ENCODE results near the gene MYPOP. TPM values are rescaled to one million over a fixed set of nuclear protein-coding genes. Genes with fewer than 3 reads are reported as not detected.

MYPOP gene
- total RNA-seq, 1 donor from 2014 or later: 16.2 TPM

DNA sequence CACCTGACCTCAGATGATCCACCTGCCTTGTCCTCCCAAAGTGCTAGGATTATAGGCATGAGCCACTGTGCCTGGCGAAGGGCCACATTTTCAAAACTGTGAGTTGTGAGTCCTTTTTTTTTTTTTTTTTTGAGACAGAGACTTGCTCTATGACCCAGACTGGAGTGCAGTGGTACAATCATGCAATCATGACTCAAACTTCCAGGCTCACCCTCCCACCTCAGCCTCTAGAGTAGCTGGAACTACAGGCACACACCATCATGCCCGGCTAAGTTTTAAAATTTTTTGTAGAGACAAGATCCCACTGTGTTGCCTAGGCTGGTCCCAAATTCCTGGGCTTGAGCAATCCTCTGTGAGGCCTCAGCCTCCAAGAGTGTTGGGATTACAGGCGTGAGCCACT is 3.8 kb upstream of the MYPOP start:
- H3K27me3 ChIP-seq (ENCODE audit: low read depth): peaks cover 6% of the 10 kb centered on the region
- no peak for TF ChIP-seq CTCF (IDR thresholded peaks at IDR 0.05; ENCODE audit: borderline replicate concordance)

DNA sequence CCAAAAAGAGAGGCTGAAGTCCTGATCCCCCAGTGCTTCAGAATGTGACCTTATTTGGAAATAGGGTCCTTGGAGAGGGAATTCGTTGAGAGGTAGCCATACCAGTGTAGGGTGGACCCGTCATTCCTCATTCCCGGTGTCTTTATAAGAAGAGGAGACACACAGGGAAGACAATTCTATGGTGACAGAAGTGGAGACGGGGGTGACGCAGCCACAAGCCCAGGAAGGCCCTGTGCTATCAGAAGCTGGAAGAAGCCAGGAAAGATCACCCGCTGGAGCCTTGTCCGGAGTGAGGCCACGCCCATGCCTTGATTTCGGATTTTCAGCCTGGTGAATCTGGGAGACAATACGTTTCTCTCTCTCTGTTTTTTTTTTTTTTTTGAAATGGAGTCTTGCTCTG is 2.6 kb upstream of the MYPOP start:
- no peak for TF ChIP-seq CTCF (IDR thresholded peaks at IDR 0.05; ENCODE audit: borderline replicate concordance)
- Histone ChIP-seq H3K36me3 (peaks cover 6% of the 10 kb centered on the region), H3K27ac (replicated peaks) (no peak overlapping the region), H3K4me3 (no peak overlapping the region), H3K9me3 (replicated peaks) (no peaks in the 10 kb centered on the region), H3K27me3 (ENCODE audit: low read depth) (no peaks in the 10 kb centered on the region), H3K4me1 (peaks cover 27% of the 10 kb centered on the region)
- DNase-seq: no peak
- intact Hi-C loops (cut with micrococcal nuclease): no loop called here

More for the DNA sequence above, 3.8 kb upstream of the MYPOP start:
- no peak overlapping the region for H3K4me3 ChIP-seq
- H3K9me3 ChIP-seq (replicated peaks): no peaks in the 10 kb centered on the region
- no peaks in the 10 kb centered on the region for H3K36me3 ChIP-seq
- H3K27ac ChIP-seq (replicated peaks): no peak overlapping the region
- H3K4me1 ChIP-seq: peaks cover 18% of the 10 kb centered on the region
- intact Hi-C loops (cut with micrococcal nuclease): no loop called here
- DNase-seq: no peak

- peak; percentile 98 for DNase-seq
- Histone ChIP-seq H3K36me3 (peaks cover 26% of the 10 kb centered on the region), H3K4me1 (peaks cover 30% of the 10 kb centered on the region), H3K27me3 (ENCODE audit: low read depth) (no peaks in the 10 kb centered on the region), H3K27ac (replicated peaks) (peak overlapping the region; percentile 86), H3K9me3 (replicated peaks) (no peaks in the 10 kb centered on the region), H3K4me3 (peak overlapping the region; percentile 88)
- intact Hi-C loops (cut with micrococcal nuclease): no loop called here
- peak; percentile 21 for TF ChIP-seq CTCF (IDR thresholded peaks at IDR 0.05; ENCODE audit: borderline replicate concordance)
Measured at GRCh38 chr19:45902651-45903625, 525 bp upstream of the MYPOP start.

DNA sequence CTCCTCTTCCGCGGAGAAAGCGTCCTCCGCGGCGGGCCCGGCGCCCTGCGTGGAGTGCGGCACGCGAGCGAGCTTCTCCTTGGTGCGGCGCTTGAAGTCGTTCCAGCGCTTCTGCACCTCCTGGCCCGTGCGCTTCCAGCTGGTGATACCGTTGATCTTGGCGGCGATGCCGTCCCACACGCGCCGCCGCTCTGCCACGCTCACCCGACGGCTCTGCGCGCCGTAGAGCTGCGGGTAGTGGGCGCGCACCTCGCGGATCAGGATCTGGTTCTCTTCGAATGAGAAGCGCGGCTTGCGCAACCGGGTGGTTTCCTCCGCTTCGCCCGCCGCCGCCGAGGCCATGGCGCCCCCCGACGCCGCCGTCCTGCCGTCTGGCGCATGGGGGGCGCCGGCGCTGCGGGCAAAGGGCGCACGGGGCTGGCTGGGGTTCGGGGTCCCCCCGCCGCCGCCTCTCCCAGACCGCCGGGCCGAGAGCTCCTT is 941 bp downstream of the MYPOP start:
- peak overlapping the region; percentile 86 for H3K27ac ChIP-seq (replicated peaks)
- H3K4me3 ChIP-seq: peak overlapping the region; percentile 88
- H3K9me3 ChIP-seq (replicated peaks): no peaks in the 10 kb centered on the region
- TF ChIP-seq CTCF (IDR thresholded peaks at IDR 0.05; ENCODE audit: borderline replicate concordance): no peak
- peak; percentile 53 for DNase-seq
- H3K27me3 ChIP-seq (ENCODE audit: low read depth): no peaks in the 10 kb centered on the region
- H3K4me1 ChIP-seq: peaks cover 30% of the 10 kb centered on the region
- peaks cover 36% of the 10 kb centered on the region for H3K36me3 ChIP-seq
- intact Hi-C loops (cut with micrococcal nuclease): no loop called here

DNA sequence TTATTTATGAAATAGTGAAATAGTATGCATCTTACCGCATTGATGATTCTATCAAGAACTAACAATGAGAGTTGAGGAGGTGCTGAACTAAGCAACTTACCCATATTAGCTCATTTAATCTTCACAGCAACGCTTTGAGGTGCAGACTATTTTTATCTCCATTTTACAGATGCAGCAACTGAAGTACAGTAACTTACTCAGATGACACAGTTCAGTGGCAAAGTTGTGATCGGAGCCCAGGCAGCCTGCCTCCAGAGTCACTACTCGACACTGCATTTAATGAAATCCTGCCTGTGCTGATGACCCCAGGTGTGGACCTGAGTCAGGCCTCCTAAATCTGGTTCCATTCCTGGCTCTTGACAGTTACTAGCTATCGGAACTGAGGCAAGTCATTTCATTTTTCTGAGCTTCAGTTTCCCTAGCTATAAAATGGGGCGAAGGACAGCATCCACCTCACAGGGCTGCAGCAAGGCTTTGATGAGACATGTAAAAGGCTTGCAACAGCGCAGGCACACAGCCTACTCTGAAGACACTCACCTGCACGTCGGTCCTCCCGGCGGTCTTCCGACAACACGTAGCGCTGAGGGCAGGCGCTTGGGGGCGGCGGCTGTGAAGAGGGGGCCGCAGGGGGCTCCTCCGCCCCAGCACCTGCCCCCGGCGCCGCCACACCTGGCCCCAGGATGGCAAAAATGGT is 1.5 kb downstream of the MYPOP start:
- no peaks in the 10 kb centered on the region for H3K9me3 ChIP-seq (replicated peaks)
- no peak for DNase-seq
- intact Hi-C loops (cut with micrococcal nuclease): no loop called here

More for the DNA sequence above, 1.5 kb downstream of the MYPOP start:
- no peak for TF ChIP-seq CTCF (IDR thresholded peaks at IDR 0.05; ENCODE audit: borderline replicate concordance)
- peaks cover 41% of the 10 kb centered on the region for H3K36me3 ChIP-seq
- peak overlapping the region; percentile 88 for H3K4me3 ChIP-seq
- H3K27me3 ChIP-seq (ENCODE audit: low read depth): no peaks in the 10 kb centered on the region
- H3K4me1 ChIP-seq: peaks cover 30% of the 10 kb centered on the region
- peak overlapping the region; percentile 86 for H3K27ac ChIP-seq (replicated peaks)

Data from left ventricle myocardium inferior (tissue), 1 donor.